Central memory CD8-positive, alpha-beta T cell (primary cell): ENCODE results near the gene OBSCN.

Experiments
- ATAC-seq: fragments of 150-1000 bp; cut with Tn5 transposase; replicated peaks from 2 replicates; pipeline ENCODE4 v1.10.0; 2022; ENCODE audit warnings: mild to moderate bottlenecking, moderate FRiP score, moderate number of reproducible peaks; ENCODE audit not compliant: poor library complexity, severe bottlenecking; ENCODE audit errors: extremely low read depth
- DNase-seq, 2 donors: peaks; one replicate each; pipeline ENCODE4 v3.0.0; 2021; ENCODE audit warnings: low spot score in 2 of 2
- H3K27ac Mint-ChIP-seq: one replicate; pipeline ENCODE4 v1.8.0; 2022; ENCODE audit warnings: low read depth, mild to moderate bottlenecking, moderate library complexity, mixed read lengths
- H3K27me3 Mint-ChIP-seq: one replicate; pipeline ENCODE4 v1.8.0; 2022; ENCODE audit warnings: mixed read lengths
- H3K36me3 Mint-ChIP-seq: one replicate; pipeline ENCODE4 v1.8.0; 2022; ENCODE audit warnings: mild to moderate bottlenecking, moderate library complexity, mixed read lengths; ENCODE audit not compliant: insufficient read depth
- H3K4me1 Mint-ChIP-seq: one replicate; pipeline ENCODE4 v1.8.0; 2022; ENCODE audit warnings: mixed read lengths
- H3K4me3 Mint-ChIP-seq: one replicate; pipeline ENCODE4 v1.8.0; 2022; ENCODE audit warnings: mild to moderate bottlenecking, moderate library complexity, mixed read lengths
- H3K9me3 Mint-ChIP-seq: one replicate; pipeline ENCODE4 v1.8.0; 2022; ENCODE audit warnings: mixed read lengths

Gene OBSCN

DNA sequence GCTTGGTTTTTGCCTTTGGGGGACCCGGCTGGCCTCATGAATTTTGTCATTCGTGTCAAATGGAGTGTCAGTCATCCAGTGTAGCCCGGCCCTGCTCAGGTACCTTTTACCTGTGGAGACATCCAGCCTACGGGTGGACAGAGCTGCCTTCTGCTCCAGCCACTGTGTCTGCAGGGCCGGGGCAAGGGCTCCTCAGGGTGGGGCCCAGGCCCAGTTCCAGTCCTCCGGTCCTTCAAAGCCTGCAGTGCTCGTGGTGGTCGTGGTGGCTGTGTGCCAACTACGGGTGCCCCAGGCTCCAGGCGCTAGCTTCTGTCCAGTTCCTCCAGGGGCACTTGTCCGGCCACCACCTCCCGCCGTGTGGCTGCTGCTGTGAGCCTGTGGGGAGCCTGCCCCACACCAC lies 144.0 kb downstream of the OBSCN start:
- DNase-seq = no peak
- no peak for ATAC-seq
- Mint-ChIP-seq H3K9me3 (no peaks in the 10 kb centered on the region), H3K4me1 (no peaks in the 10 kb centered on the region), H3K4me3 (no peak overlapping the region), H3K27me3 (no peaks in the 10 kb centered on the region), H3K36me3 (peaks cover 2% of the 10 kb centered on the region), H3K27ac (no peak overlapping the region)

- Mint-ChIP-seq H3K4me1 (peaks cover 2% of the 10 kb centered on the region), H3K4me3 (no peak overlapping the region), H3K9me3 (no peaks in the 10 kb centered on the region), H3K27me3 (no peaks in the 10 kb centered on the region), H3K36me3 (peaks cover 2% of the 10 kb centered on the region), H3K27ac (no peak overlapping the region)
- DNase-seq (no peak), ATAC-seq (no peak)
Measured at GRCh38 chr1:228352677-228353481, 145.0 kb downstream of the OBSCN start.

DNA sequence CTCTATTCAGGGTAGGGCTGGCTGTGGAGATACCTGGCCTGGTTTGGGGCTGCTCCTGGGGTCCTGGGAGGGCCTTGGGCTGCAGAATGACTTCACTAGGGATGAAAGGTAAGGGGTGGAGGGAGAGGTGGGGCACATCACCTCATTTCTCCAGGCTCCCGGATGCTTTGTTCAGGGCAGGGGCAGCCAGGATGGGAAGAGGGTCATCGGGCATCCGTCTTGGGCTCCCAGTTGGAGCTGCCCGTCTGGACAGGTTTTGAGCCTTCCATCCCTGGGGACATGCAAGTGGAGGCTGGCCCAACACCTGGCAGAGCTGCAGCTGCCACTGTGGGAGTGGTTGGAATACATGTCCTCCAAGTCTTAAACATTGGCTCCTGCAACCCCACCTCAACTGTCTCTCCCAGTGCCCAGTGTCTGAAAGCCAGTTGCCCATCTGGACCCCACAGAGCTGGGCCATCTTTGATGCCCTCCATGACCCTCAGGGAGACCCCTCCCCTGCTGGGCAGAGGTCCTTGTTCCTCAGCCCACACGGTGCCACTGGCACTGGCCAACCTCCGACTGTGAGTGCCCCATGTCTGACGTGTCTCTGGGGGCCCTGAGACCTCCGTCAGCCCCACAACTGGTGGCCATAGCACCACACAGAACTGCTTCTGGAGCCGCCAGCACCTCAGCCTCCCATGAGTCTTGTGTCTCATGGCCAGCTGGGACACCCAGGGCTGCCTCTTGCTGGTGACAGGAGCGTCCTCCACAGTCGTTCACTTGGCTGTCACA lies 145.9 kb downstream of the OBSCN start:
- Mint-ChIP-seq H3K36me3 (peaks cover 1% of the 10 kb centered on the region), H3K27me3 (no peaks in the 10 kb centered on the region), H3K4me3 (no peak overlapping the region), H3K27ac (no peak overlapping the region), H3K9me3 (no peaks in the 10 kb centered on the region), H3K4me1 (peaks cover 11% of the 10 kb centered on the region)
- no peak for DNase-seq
- ATAC-seq = no peak

GRCh38 chr1:228354390-228355320 lies 146.8 kb downstream of the OBSCN start:
- no peak for DNase-seq
- H3K36me3 Mint-ChIP-seq = no peaks in the 10 kb centered on the region

DNA sequence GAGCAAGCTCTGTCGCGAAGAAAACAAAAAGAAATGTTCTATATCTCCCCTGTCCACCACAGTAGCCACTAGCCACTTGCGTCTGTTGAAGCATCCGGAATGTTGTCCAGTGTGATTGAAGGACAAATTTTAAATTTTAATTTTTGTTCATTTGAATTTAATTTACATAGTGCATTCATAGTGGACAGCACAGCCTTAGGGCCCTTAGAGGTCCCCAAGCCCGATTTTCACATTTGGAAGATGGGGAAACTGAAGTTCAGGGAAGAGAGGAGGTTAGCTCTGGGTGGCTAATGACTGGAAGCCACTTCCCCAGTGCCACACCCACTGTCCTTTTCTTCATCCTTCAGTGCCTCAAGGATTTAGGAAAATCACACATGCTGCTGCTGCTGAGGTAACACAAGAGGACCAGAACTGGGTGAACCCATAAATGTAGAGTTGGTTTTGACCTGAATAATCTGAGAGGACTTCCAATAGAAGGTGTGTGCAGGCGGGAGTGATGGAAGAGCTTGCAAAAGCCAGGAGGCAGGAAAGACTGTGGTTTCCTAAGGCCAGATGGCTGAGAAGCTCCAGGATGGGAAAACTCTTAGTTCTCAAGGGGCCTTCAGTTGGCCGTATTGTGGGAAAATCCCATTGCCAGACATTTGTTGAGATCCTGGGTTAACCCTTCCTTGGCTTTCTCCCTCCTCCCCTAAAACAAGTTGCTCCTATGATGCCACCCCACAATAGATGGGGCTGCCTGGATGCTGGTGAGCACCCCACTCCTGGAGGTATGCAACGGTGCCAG lies 149.2 kb downstream of the OBSCN start:
- H3K36me3 Mint-ChIP-seq = no peaks in the 10 kb centered on the region
- no peak for DNase-seq
- H3K9me3 Mint-ChIP-seq = no peaks in the 10 kb centered on the region
- H3K4me1 Mint-ChIP-seq = peaks cover 11% of the 10 kb centered on the region
- no peak overlapping the region for H3K4me3 Mint-ChIP-seq
- H3K27ac Mint-ChIP-seq = no peak overlapping the region
- no peak for ATAC-seq
- no peaks in the 10 kb centered on the region for H3K27me3 Mint-ChIP-seq

More at GRCh38 chr1:228354390-228355320, 146.8 kb downstream of the OBSCN start:
- no peak overlapping the region for H3K27ac Mint-ChIP-seq
- ATAC-seq = no peak
- H3K4me3 Mint-ChIP-seq = no peak overlapping the region
- peaks cover 11% of the 10 kb centered on the region for H3K4me1 Mint-ChIP-seq
- H3K9me3 Mint-ChIP-seq = no peaks in the 10 kb centered on the region
- H3K27me3 Mint-ChIP-seq = no peaks in the 10 kb centered on the region

GRCh38 chr1:228358039-228358763 lies 150.4 kb downstream of the OBSCN start:
- DNase-seq (no peak), ATAC-seq (peak; percentile 73)
- H3K27me3 Mint-ChIP-seq = no peaks in the 10 kb centered on the region
- peak overlapping the region; percentile 91 for H3K27ac Mint-ChIP-seq
- no peaks in the 10 kb centered on the region for H3K36me3 Mint-ChIP-seq
- peaks cover 11% of the 10 kb centered on the region for H3K4me1 Mint-ChIP-seq
- no peaks in the 10 kb centered on the region for H3K9me3 Mint-ChIP-seq
- no peak overlapping the region for H3K4me3 Mint-ChIP-seq

- peaks cover 11% of the 10 kb centered on the region for H3K4me1 Mint-ChIP-seq
- ATAC-seq (no peak), DNase-seq (no peak)
- H3K27ac Mint-ChIP-seq = peak overlapping the region; percentile 91
- H3K36me3 Mint-ChIP-seq = no peaks in the 10 kb centered on the region
- H3K27me3 Mint-ChIP-seq = no peaks in the 10 kb centered on the region
- no peak overlapping the region for H3K4me3 Mint-ChIP-seq
- no peaks in the 10 kb centered on the region for H3K9me3 Mint-ChIP-seq
Measured at GRCh38 chr1:228358764-228359612, 151.1 kb downstream of the OBSCN start.

DNA sequence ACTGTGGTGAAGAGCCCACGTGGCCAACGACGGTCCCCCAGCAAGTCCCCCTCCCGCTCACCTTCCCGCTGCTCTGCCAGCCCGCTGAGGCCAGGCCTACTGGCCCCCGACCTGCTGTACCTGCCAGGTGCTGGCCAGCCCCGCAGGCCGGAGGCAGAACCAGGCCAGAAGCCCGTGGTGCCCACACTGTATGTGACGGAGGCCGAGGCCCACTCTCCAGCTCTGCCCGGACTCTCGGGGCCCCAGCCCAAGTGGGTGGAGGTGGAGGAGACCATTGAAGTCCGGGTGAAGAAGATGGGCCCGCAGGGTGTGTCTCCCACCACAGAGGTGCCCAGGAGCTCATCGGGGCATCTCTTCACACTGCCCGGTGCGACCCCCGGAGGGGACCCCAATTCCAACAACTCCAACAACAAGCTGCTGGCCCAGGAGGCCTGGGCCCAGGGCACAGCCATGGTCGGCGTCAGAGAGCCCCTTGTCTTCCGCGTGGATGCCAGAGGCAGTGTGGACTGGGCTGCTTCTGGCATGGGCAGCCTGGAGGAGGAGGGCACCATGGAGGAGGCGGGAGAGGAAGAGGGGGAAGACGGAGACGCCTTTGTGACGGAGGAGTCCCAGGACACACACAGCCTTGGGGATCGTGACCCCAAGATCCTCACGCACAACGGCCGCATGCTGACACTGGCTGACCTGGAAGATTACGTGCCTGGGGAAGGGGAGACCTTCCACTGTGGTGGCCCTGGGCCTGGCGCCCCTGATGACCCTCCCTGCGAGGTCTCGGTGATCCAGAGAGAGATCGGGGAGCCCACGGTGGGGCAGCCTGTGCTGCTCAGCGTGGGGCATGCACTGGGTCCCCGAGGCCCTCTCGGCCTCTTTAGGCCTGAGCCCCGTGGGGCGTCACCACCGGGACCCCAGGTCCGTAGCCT lies 152.0 kb downstream of the OBSCN start:
- ATAC-seq (no peak), DNase-seq (no peak)

DNA sequence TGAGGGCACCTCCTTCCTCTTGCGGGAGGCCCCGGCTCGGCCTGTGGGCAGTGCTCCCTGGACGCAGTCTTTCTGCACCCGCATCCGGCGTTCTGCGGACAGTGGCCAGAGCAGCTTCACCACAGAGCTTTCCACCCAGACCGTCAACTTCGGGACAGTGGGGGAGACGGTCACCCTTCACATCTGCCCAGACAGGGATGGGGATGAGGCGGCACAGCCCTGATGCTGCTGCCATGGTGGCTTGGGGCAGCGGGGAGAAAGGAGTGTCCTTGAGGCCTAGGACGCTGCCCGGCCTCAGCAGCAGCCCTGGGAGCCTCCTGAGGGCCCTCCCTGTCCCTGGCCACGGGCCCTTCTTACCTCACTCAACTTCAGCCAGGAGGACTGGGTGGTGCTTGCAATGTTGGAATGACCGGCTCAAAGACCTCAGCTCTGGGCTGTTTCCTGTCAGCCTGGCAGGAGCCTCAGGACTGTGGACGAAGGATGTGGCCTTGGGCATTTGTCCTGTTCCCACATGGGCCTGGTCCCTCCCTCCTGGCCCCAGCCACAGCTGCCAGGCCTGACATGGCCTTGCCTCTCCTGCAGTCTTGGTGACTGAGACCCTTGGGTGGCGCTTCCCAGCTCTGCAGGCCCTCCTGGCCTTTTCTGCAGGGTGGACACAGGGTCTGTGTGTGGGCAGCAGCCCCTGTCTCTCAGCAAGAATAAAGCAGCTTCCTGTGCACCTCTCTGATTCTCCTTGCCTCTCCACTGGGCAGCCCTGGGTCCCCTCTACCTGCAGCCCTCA lies 152.9 kb downstream of the OBSCN start:
- no peaks in the 10 kb centered on the region for H3K27me3 Mint-ChIP-seq
- H3K9me3 Mint-ChIP-seq = no peaks in the 10 kb centered on the region
- no peaks in the 10 kb centered on the region for H3K36me3 Mint-ChIP-seq
- no peak overlapping the region for H3K4me3 Mint-ChIP-seq
- ATAC-seq = no peak
- peaks cover 11% of the 10 kb centered on the region for H3K4me1 Mint-ChIP-seq
- DNase-seq = no peak
- no peak overlapping the region for H3K27ac Mint-ChIP-seq

More for the DNA sequence above, 152.0 kb downstream of the OBSCN start:
- Mint-ChIP-seq H3K27me3 (no peaks in the 10 kb centered on the region), H3K4me3 (no peak overlapping the region), H3K4me1 (peaks cover 11% of the 10 kb centered on the region), H3K27ac (no peak overlapping the region), H3K36me3 (no peaks in the 10 kb centered on the region), H3K9me3 (no peaks in the 10 kb centered on the region)
